Uterus (tissue), 2 donors: ENCODE data around the gene C6orf136.

ENCODE experiments used
- POLR2A ChIP-seq, 2 donors: fragments of 450-650 bp; IDR thresholded peaks; one replicate each; pipeline ENCODE4 v1.6.1; 2016; ENCODE audit warnings: antibody characterized with exemption in 2 of 2, mild to moderate bottlenecking in 1 of 2, moderate library complexity in 1 of 2
- TF ChIP-seq, protein P1 (sequence below), 4 experiments: fragments of 200-600 bp in 2 of 4; fragments of 450-650 bp in 2 of 4; sonication (generic) in 2 of 4; IDR thresholded peaks; one replicate each; pipeline ENCODE4 v1.5.1; 2016 to 2019; ENCODE audit warnings: antibody characterized with exemption in 4 of 4, mild to moderate bottlenecking in 2 of 4, moderate library complexity in 1 of 4

DNA sequence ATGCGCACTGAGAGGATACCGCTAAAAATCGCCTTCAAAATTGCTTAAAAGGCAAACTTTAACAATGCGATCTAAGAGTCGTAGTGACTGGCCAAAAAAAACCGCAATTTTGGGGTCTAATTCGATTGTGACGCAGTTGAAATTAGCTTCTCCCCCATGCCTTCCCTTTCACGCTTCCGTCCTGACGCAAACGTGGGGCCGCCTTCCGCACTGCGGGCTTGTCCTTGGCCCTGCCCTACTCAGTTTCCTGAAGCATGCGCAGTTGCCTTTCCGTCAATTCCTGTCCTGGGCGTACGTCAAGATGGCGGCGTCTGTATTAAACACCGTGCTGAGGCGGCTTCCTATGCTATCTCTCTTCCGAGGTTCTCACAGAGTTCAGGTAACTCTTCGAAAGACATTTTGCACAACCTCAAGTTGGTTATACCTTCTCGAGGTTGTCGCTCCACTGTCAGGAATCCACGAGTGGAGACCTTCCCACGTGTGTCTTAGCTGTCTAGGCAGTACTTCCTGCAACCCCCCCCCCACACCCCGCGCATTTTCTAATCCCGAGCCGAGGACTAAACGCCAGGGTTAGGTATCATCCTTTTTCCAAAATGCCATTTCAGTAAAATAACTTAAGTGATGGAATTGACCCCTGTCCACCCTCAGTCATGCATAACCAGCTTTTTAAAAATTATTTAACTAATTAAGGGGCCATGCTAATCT, 29.2 kb upstream of the C6orf136 start, which contains the start of gene MRPS18B:
- TF ChIP-seq, protein P1, sequence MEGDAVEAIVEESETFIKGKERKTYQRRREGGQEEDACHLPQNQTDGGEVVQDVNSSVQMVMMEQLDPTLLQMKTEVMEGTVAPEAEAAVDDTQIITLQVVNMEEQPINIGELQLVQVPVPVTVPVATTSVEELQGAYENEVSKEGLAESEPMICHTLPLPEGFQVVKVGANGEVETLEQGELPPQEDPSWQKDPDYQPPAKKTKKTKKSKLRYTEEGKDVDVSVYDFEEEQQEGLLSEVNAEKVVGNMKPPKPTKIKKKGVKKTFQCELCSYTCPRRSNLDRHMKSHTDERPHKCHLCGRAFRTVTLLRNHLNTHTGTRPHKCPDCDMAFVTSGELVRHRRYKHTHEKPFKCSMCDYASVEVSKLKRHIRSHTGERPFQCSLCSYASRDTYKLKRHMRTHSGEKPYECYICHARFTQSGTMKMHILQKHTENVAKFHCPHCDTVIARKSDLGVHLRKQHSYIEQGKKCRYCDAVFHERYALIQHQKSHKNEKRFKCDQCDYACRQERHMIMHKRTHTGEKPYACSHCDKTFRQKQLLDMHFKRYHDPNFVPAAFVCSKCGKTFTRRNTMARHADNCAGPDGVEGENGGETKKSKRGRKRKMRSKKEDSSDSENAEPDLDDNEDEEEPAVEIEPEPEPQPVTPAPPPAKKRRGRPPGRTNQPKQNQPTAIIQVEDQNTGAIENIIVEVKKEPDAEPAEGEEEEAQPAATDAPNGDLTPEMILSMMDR (IDR thresholded peaks at IDR 0.05) = peak in 1 of 4 experiments; percentile 12
- TF ChIP-seq POLR2A (IDR thresholded peaks at IDR 0.05) = peak; percentile 66 to 83
